GM12864 (cell line): ENCODE results near the gene PTPA.

ENCODE experiments used
- DNase-seq: peaks from one replicate; pipeline ENCODE4 v3.0.0-alpha.2; 2011; ENCODE audit warnings: low read depth
- H3K4me3 ChIP-seq: 2 replicates; pipeline ENCODE4 v1.5.1; 2011; ENCODE audit warnings: mild to moderate bottlenecking, low read depth, low read length, control low read depth
- TF ChIP-seq, protein P1 (sequence below): IDR thresholded peaks from 2 replicates; pipeline ENCODE4 v1.5.1; 2011; ENCODE audit warnings: low read depth, mild to moderate bottlenecking, moderate library complexity, low read length, control low read depth, inconsistent platforms; ENCODE audit errors: missing control alignments

Gene PTPA

DNA sequence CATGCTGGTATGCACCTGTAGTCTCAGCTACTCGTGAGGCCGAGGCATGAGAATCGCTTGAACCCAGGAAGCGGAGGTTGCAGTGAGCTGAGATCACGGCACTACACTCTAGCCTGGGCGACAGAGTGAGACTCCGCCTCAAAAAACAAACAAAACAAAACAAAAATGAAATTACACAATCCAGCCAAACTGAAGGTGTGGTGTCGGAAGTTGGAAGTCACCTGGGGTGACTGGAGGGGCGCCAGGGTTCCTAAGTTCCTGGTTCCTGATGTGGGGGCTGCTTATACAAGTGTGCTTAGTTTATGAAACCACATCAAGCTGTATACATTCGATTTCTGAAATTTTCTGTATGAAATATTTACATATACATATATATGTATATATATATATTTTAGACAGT lies 34.0 kb upstream of the PTPA start:
- no peak for DNase-seq
- TF ChIP-seq, protein P1, sequence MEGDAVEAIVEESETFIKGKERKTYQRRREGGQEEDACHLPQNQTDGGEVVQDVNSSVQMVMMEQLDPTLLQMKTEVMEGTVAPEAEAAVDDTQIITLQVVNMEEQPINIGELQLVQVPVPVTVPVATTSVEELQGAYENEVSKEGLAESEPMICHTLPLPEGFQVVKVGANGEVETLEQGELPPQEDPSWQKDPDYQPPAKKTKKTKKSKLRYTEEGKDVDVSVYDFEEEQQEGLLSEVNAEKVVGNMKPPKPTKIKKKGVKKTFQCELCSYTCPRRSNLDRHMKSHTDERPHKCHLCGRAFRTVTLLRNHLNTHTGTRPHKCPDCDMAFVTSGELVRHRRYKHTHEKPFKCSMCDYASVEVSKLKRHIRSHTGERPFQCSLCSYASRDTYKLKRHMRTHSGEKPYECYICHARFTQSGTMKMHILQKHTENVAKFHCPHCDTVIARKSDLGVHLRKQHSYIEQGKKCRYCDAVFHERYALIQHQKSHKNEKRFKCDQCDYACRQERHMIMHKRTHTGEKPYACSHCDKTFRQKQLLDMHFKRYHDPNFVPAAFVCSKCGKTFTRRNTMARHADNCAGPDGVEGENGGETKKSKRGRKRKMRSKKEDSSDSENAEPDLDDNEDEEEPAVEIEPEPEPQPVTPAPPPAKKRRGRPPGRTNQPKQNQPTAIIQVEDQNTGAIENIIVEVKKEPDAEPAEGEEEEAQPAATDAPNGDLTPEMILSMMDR, result no peak

DNA sequence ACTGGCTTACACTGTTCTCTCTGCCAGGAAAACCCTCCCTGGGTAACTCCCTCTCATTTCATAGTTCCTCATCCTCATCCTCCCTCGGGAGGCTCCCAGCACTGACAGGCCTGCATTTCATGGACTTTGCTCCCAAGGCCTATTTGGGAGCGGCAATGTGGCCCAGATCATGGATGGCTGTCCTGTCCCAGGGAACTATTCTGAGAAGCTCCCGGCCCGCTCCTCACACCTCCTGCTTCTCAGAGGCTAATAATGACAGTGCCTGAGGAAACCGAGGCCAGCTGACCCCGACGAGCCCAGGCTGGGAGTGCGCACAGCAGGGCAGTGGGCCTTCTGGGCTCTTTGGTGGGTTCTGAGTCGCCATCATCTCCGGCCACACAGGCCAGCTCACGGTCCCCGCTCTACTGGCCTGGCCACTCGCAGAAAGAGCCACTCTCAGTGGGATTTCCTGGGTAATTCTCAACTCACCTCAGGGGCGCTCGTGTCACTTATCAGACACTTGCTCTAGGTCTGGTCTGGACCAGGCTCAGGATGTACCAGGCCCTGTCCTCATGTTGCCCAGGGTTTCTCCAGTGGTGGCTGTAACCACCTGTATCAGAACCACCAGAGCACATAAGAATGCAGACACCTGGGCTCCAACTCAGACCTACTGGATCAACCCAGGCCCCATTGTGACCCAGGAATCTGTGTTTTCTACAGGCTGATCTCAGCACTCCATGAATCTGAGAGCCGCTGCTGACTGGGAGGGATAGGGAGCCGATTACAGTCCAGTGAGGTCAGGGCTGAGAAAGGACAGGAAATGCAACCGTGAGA lies 32.3 kb upstream of the PTPA start:
- TF ChIP-seq, protein P1, result no peak
- DNase-seq, result no peak
- no peak overlapping the region for H3K4me3 ChIP-seq

More for the DNA sequence above, 34.0 kb upstream of the PTPA start:
- H3K4me3 ChIP-seq, result no peak overlapping the region

DNA sequence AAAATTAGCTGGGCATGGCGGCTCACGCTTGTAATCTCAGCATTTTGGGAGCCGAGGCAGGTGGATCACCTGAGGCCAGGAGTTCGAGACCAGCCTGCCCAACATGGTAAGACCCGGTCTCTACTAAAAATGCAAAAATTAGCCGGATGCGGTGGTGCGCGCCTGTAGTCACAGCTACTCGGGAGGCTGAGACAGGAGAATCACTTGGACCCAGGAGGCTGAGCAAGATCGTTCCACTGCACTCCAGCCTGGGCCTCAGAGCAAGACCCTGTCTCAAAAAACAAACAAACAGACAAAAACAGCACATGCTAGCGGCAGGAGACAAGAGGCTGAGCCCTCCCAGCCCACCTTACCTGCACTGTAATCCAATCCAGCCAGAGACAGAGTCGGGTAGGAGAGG lies 31.4 kb upstream of the PTPA start:
- H3K4me3 ChIP-seq, result peak overlapping the region; percentile 74
- TF ChIP-seq, protein P1, result no peak
- DNase-seq, result no peak

DNA sequence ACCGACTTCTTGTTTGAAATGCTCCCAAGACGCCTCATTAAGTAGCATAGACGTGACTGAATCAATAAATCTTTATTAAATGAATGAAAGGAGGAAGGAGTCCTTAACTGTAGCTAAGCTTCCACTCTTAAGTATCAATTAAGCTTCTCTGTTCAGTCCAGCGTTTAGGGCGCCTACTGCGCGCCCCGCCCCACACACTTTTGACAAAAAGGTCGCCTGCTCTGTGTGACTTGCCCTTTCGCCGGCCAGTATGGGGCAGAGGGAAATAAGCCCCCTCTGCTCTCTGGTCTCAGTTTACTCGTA lies 31.0 kb upstream of the PTPA start:
- TF ChIP-seq, protein P1, result no peak
- H3K4me3 ChIP-seq, result peak overlapping the region; percentile 74
- no peak for DNase-seq

DNA sequence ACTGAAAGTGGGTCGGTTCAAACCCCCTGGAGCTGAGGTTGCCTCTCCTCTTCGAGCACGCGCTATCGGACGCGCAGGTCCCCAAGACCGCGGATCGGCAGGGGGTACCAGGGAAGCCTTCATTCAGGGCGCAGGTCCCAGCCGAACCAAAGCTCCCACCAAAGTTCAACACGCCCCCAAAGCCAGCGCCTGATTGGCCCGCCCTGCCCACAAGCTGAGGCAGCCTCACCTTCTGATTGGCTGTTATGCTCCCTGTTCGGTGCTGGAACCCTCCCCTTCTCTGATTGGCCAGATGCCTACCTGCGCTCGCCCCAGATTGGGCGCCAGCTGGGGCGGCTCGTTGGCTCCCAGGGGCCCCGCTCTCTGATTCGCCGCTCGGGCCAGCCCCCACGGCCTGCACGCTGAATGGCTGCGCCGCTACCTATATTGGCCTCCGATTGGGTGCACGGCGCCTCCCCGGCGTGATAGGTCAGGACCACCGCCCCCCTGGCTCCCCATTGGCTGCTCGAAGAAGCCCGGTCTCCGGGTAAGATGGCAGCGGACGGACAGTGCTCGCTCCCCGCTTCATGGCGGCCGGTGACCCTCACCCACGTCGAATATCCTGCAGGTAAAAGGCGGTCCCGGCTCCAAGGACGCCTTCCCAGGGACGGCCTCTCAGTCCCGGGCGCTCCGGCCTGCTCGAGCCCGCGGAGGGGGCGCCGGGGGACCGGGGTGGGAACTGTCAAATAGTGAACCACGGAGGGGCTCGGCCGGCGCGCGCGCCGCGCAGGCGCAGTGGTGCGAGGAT lies 30.4 kb upstream of the PTPA start, which contains the start of gene DOLPP1:
Gene DOLPP1, plus strand, starts transcription at position 511 of the 787 bp plus-strand sequence. Its CDS starts 21 bp downstream, at position 532.
- TF ChIP-seq, protein P1, result no peak
- peak within 1 kb of the TSS; percentile 74 for H3K4me3 ChIP-seq

DNA sequence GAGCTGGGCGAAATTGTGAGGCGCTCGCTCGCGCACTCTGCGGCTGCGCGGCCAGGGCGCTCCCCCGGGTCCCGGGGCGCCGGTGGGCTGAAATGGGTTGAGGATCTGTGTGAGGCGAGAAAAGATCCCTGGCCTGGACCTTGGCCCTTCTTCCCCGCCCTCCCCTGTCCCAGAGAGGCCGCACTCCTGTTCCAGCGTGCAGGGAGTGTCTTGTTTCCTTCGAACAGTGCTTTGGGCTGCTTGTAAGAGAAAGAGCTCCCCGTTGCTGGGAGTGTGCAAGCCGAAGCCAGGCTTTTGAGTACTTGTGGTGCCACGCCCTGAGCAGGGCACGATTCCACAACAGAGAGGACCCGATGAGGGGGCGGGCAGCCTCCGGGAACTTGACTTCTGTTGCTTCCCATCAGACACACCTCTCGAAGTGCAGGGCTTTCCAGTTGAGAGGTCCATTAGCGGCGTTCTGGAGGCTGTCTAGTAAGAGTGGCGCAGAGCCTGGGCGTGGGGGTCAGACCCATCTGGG lies 29.8 kb upstream of the PTPA start:
- H3K4me3 ChIP-seq, result peak overlapping the region; percentile 74
- TF ChIP-seq, protein P1, result no peak
- DNase-seq, result no peak

More for the DNA sequence above, 30.4 kb upstream of the PTPA start, which contains the start of gene DOLPP1:
- DNase-seq, result peak; percentile 94
